ENCODE results near the gene USP6. TPM values are rescaled to one million over a fixed set of nuclear protein-coding genes. Genes with fewer than 3 reads are reported as not detected.

The USP6 gene
- total and polyA plus RNA-seq, 2 of the 4 experiments (the other 2 are of a cell fraction) = 0.02 TPM; not detected in 1

DNA sequence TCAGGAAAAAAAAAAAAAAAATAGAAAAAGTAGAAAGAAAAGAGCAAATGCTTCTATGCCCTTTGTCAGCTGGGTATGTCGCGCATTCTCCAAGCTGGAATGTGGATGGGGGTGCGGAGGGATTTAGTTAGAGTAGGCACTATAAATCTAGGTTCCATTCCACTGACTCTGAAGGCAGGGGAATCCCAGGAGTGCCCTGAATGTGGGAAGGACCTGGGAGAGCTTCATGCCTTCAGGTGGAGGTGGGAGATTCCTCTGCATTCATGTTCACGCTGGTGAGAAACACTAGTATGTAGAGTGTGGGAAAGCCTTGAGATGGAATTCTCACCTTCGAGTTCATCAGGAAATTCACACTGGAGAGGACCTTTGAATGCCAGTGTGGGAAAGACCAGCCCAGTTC lies 16.6 kb upstream of the USP6 start:
- no peak overlapping the region for H3K4me2 ChIP-seq (ENCODE audit: low read depth, low read length)
- dilution Hi-C loops (cut with HindIII; ENCODE audit: low sequenced_read_pairs, unreplicated experiment) = no loop called here
- H3K27ac ChIP-seq (ENCODE audit: insufficient read depth, low read length) = no peak overlapping the region
- 92% methylated on average over 4 of the region's 5 CpGs; no CpG with 5 or more reads in 1 of the 2 experiments for WGBS, 2 experiments (ENCODE audit: extremely low coverage in 2 of 2, insufficient read length in 1 of 2)
- H3K4me1 ChIP-seq (ENCODE audit: control insufficient read depth, insufficient read depth, low read length) = no peaks in the 10 kb centered on the region
- no peak overlapping the region for H2AK9ac ChIP-seq (replicated peaks; ENCODE audit: low read depth, low read length, poor library complexity)
- H3K36me3 ChIP-seq (ENCODE audit: control insufficient read depth, insufficient read depth, low read length) = no peaks in the 10 kb centered on the region
- no peak overlapping the region for H2BK20ac ChIP-seq (ENCODE audit: low read depth, low read length)
- no peaks in the 10 kb centered on the region for H3K79me1 ChIP-seq (ENCODE audit: low read depth in 1 of 2, low read length in 2 of 2)
- no peak overlapping the region for H3K4ac ChIP-seq (ENCODE audit: low read depth, low read length)
- no peak for ATAC-seq (ENCODE audit: low read depth)
- no peak overlapping the region for H2BK15ac ChIP-seq (ENCODE audit: low read depth, low read length)
- H3K23ac ChIP-seq (ENCODE audit: low read depth, low read length) = no peak overlapping the region
- H4K20me1 ChIP-seq (ENCODE audit: insufficient read depth, low read length) = no peaks in the 10 kb centered on the region
- no peak overlapping the region for H2BK5ac ChIP-seq (ENCODE audit: low read depth, low read length, poor library complexity, severe bottlenecking)
- H4K5ac ChIP-seq (ENCODE audit: low read depth, low read length) = no peak overlapping the region
- no peak overlapping the region for H2AK5ac ChIP-seq (ENCODE audit: low read depth, low read length)
- TF ChIP-seq FOS (IDR thresholded peaks at IDR 0.05; ENCODE audit: low read depth, low read length) (no peak), POLR2A (IDR thresholded peaks at IDR 0.05; ENCODE audit: low read depth, low read length) (no peak), NFE2L2 (IDR thresholded peaks at IDR 0.05; ENCODE audit: low read depth, low read length) (no peak), CHD1 (IDR thresholded peaks at IDR 0.05; ENCODE audit: low read depth, low read length) (no peak)
- TF ChIP-seq, protein P1, sequence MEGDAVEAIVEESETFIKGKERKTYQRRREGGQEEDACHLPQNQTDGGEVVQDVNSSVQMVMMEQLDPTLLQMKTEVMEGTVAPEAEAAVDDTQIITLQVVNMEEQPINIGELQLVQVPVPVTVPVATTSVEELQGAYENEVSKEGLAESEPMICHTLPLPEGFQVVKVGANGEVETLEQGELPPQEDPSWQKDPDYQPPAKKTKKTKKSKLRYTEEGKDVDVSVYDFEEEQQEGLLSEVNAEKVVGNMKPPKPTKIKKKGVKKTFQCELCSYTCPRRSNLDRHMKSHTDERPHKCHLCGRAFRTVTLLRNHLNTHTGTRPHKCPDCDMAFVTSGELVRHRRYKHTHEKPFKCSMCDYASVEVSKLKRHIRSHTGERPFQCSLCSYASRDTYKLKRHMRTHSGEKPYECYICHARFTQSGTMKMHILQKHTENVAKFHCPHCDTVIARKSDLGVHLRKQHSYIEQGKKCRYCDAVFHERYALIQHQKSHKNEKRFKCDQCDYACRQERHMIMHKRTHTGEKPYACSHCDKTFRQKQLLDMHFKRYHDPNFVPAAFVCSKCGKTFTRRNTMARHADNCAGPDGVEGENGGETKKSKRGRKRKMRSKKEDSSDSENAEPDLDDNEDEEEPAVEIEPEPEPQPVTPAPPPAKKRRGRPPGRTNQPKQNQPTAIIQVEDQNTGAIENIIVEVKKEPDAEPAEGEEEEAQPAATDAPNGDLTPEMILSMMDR (conservative IDR thresholded peaks at IDR 0.05; ENCODE audit: low read depth, low read length) = no peak
- TF ChIP-seq, protein P2, sequence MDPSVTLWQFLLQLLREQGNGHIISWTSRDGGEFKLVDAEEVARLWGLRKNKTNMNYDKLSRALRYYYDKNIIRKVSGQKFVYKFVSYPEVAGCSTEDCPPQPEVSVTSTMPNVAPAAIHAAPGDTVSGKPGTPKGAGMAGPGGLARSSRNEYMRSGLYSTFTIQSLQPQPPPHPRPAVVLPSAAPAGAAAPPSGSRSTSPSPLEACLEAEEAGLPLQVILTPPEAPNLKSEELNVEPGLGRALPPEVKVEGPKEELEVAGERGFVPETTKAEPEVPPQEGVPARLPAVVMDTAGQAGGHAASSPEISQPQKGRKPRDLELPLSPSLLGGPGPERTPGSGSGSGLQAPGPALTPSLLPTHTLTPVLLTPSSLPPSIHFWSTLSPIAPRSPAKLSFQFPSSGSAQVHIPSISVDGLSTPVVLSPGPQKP (IDR thresholded peaks at IDR 0.05; ENCODE audit: borderline replicate concordance, low read depth, low read length) = no peak
- peaks cover 66% of the 10 kb centered on the region for H3K9me3 ChIP-seq (ENCODE audit: control insufficient read depth, insufficient read depth, low read length)
- DNase-seq = no peak
- no peak overlapping the region for H3K9ac ChIP-seq (ENCODE audit: low read depth, low read length)
- in situ Hi-C loops (cut with MboI; ENCODE audit: low sequenced_read_pairs) = no loop called here
- ChIA-PET POLR2A (ENCODE audit: unreplicated experiment) (no interaction called here), CTCF (interaction anchor here (0.6 kb wide), 2 partner anchors 14 to 138 kb away, joined by 4 to 5 read pairs; no protein-coding TSS in a partner anchor)
- no peak overlapping the region for H2BK120ac ChIP-seq (ENCODE audit: low read depth, low read length)
- H3K4me3 ChIP-seq (ENCODE audit: insufficient read depth, low read depth, low read length) = no peak overlapping the region
- no TSS peak for BruUV-seq (replicated peaks)
- no peak overlapping the region for H4K8ac ChIP-seq (ENCODE audit: low read depth in 2 of 2, low read length in 2 of 2)
- no peaks in the 10 kb centered on the region for H3K9me1 ChIP-seq (ENCODE audit: insufficient read depth, low read length)
- intact Hi-C loops (cut with micrococcal nuclease) = loop anchor here (10.0 kb wide), 1 partner anchor 86 kb away; no protein-coding TSS in a partner anchor
- peaks cover 8% of the 10 kb centered on the region; the same call in 1 of the 2 replicates for H3K27me3 ChIP-seq (ENCODE audit: control insufficient read depth, insufficient read depth, low read length)
- H3K18ac ChIP-seq (ENCODE audit: low read depth, low read length) = no peak overlapping the region
- no peak overlapping the region for H3K56ac ChIP-seq (ENCODE audit: extremely low read depth, insufficient read depth, low read length)
- no peak overlapping the region for H4K91ac ChIP-seq (ENCODE audit: insufficient read depth, low read depth, low read length)
- H3K14ac ChIP-seq (replicated peaks; ENCODE audit: low read depth, low read length) = no peak overlapping the region
- no peak overlapping the region for H2AFZ ChIP-seq (replicated peaks; ENCODE audit: low read length, poor library complexity)

Data from IMR-90 (cell line).